Smooth muscle cell (in vitro differentiated cells): Measurements from ENCODE around the gene TLR10. TPM values are rescaled to one million over a fixed set of nuclear protein-coding genes. Genes with fewer than 3 reads are reported as not detected.
"Not testable (repeated sequence)": the region's sequence is repeated elsewhere in the genome, so short reads cannot be mapped to it uniquely, and the experiment has no call there.

Experiments
- DNase-seq: peaks from one replicate; lab custom pipeline; 2025; ENCODE audit not compliant: unreplicated experiment; lab: John Stamatoyannopoulos, UW
- H2AFZ ChIP-seq: fragments of 200-600 bp; sonication (generic); 2 replicates; pipeline ENCODE4 v1.6.0; 2016; ENCODE audit warnings: antibody characterized with exemption, low read depth, mild to moderate bottlenecking
- H3F3A ChIP-seq: fragments of 200-600 bp; sonication (generic); 2 replicates; pipeline ENCODE4 v1.6.0; 2017; ENCODE audit warnings: antibody characterized with exemption, low read depth
- H3K27ac ChIP-seq: fragments of 200-600 bp; sonication (generic); 2 replicates; pipeline ENCODE4 v1.5.1; 2016; ENCODE audit warnings: low read depth, mild to moderate bottlenecking
- H3K27me3 ChIP-seq: fragments of 200-600 bp; sonication (generic); 2 replicates; pipeline ENCODE4 v1.6.1; 2016; ENCODE audit warnings: low read depth, mild to moderate bottlenecking
- H3K36me3 ChIP-seq: fragments of 200-600 bp; sonication (generic); 2 replicates; pipeline ENCODE4 v1.5.1; 2016; ENCODE audit warnings: low read depth
- H3K4me1 ChIP-seq: fragments of 200-600 bp; sonication (generic); 2 replicates; pipeline ENCODE4 v1.5.1; 2016; ENCODE audit warnings: low read depth
- H3K4me2 ChIP-seq: fragments of 200-600 bp; sonication (generic); 2 replicates; pipeline ENCODE4 v1.6.0; 2016; ENCODE audit warnings: mild to moderate bottlenecking
- H3K4me3 ChIP-seq: fragments of 200-600 bp; sonication (generic); 2 replicates; pipeline ENCODE4 v1.5.1; 2016; ENCODE audit warnings: mild to moderate bottlenecking
- H3K79me2 ChIP-seq: fragments of 200-600 bp; sonication (generic); 2 replicates; pipeline ENCODE4 v1.6.0; 2016; ENCODE audit warnings: low read depth, mild to moderate bottlenecking
- H3K9ac ChIP-seq: fragments of 200-600 bp; sonication (generic); 2 replicates; pipeline ENCODE4 v1.6.0; 2016; ENCODE audit warnings: low read depth
- H3K9me3 ChIP-seq: fragments of 200-600 bp; sonication (generic); replicated peaks from 2 replicates; pipeline ENCODE4 v1.5.1; 2016; ENCODE audit warnings: low read depth
- H4K20me1 ChIP-seq: fragments of 200-600 bp; sonication (generic); 2 replicates; pipeline ENCODE4 v1.6.0; 2016; ENCODE audit warnings: low read depth
- CTCF ChIP-seq: fragments of 200-600 bp; sonication (generic); IDR thresholded peaks from 2 replicates; pipeline ENCODE4 v1.5.1; 2017; ENCODE audit warnings: borderline replicate concordance, mild to moderate bottlenecking, antibody characterized with exemption; ENCODE audit not compliant: insufficient read depth, poor library complexity, severe bottlenecking
- WGBS: methylation state at CpG from one replicate; pipeline ENCODE4 v1.1.7; 2016; ENCODE audit warnings: low lambda C conversion rate; 5-methylcytosine and 5-hydroxymethylcytosine counted together
- polyA plus RNA-seq: library from polyadenylated mRNA; unstranded; fragments of >200 nt; fragmentation: Nextera tagmentation; extraction: Ambion mirVana; gene quantifications from 2 replicates; pipeline ENCODE4 v1.2.1, GENCODE V29; 2016
- total RNA-seq: library from RNA; depleted of rRNA; stranded (reverse); fragments of >200 nt; gene quantifications from 2 replicates; pipeline ENCODE4 v1.2.3, GENCODE V29; 2014

Gene TLR10
- total and polyA plus RNA-seq, 2 experiments from 2014 or later: not detected

DNA sequence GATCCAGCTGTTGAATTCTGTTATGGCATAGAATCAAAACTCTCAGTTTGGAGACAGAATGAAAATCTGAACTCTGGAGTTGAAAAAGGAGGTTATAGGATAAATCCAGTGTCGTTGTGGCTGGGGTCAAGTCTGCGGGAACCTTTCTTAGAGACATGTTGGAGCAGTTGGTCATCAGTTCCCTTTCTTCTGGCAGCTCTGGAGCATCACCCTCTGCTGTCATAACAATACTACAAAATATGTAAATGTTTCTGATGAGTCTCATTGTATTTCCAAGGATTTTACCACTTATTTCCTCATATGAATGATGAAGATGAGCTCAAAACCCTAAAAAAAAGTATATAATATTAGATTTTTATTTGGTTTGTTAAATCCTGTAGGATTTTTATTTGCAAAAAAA is 7.5 kb downstream of the TLR10 start:
- no peak overlapping the region for H2AFZ ChIP-seq
- no peaks in the 10 kb centered on the region for H3K79me2 ChIP-seq
- H3K27ac ChIP-seq: no peak overlapping the region
- H3K36me3 ChIP-seq: no peaks in the 10 kb centered on the region
- H3K9ac ChIP-seq: no peak overlapping the region
- no peak for DNase-seq
- no peaks in the 10 kb centered on the region for H3K9me3 ChIP-seq
- H3K4me3 ChIP-seq: no peak overlapping the region
- 94% methylated on average over 2 of the region's 2 CpGs for WGBS
- no peaks in the 10 kb centered on the region for H4K20me1 ChIP-seq
- no peaks in the 10 kb centered on the region for H3F3A ChIP-seq
- no peak for TF ChIP-seq CTCF
- no peaks in the 10 kb centered on the region for H3K4me1 ChIP-seq
- H3K27me3 ChIP-seq: no peaks in the 10 kb centered on the region
- no peak overlapping the region for H3K4me2 ChIP-seq

GRCh38 chr4:38774181-38774955 is 8.4 kb downstream of the TLR10 start:
- DNase-seq: no peak

DNA sequence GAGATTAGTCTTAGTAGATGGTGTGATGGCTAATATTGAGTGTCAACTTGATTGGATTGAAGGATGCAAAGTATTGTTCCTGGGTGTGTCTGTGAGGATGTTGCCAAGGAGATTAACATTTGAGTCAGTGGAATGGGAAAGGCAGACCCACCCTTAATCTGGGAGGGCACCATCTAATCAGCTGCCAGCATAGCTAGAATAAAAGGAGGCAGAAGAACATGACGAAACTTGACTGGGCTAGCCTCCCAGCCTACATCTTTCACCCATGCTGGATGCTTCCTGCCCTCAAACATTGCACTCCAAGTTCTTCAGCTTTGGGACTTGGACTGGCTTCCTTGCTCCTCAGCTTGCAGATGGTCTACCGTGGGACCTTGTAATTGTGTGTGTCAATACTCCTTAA is 12.5 kb downstream of the TLR10 start:
- not testable (repeated sequence) for H3K27me3 ChIP-seq
- 94% methylated on average over 2 of the region's 2 CpGs for WGBS

More at GRCh38 chr4:38774181-38774955, 8.4 kb downstream of the TLR10 start:
- Histone ChIP-seq H3F3A (no peaks in the 10 kb centered on the region), H3K4me2 (no peak overlapping the region), H2AFZ (no peak overlapping the region), H3K27ac (no peak overlapping the region), H3K9ac (no peak overlapping the region), H3K79me2 (no peaks in the 10 kb centered on the region), H4K20me1 (no peaks in the 10 kb centered on the region), H3K27me3 (no peaks in the 10 kb centered on the region), H3K9me3 (no peaks in the 10 kb centered on the region), H3K36me3 (no peaks in the 10 kb centered on the region), H3K4me1 (no peaks in the 10 kb centered on the region), H3K4me3 (no peak overlapping the region)
- 81% methylated on average over 8 of the region's 8 CpGs for WGBS
- TF ChIP-seq CTCF: no peak

GRCh38 chr4:38769857-38770256 is 12.9 kb downstream of the TLR10 start:
- H3K27me3 ChIP-seq: no peaks in the 10 kb centered on the region
- no peaks in the 10 kb centered on the region for H3K79me2 ChIP-seq
- no peaks in the 10 kb centered on the region for H3K4me1 ChIP-seq
- no peak for TF ChIP-seq CTCF
- no peak overlapping the region for H3K4me2 ChIP-seq
- no peak overlapping the region for H3K4me3 ChIP-seq
- no peak overlapping the region for H3K9ac ChIP-seq
- H4K20me1 ChIP-seq: no peaks in the 10 kb centered on the region
- no peak overlapping the region for H3K27ac ChIP-seq
- no peaks in the 10 kb centered on the region for H3K9me3 ChIP-seq
- no peaks in the 10 kb centered on the region for H3F3A ChIP-seq
- no peak overlapping the region for H2AFZ ChIP-seq
- H3K36me3 ChIP-seq: no peaks in the 10 kb centered on the region
- no peak for DNase-seq
- WGBS: 95% methylated on average over 2 of the region's 2 CpGs

More for the DNA sequence above, 12.5 kb downstream of the TLR10 start:
- not testable (repeated sequence) for H3K4me3 ChIP-seq, DNase-seq, H3K79me2 ChIP-seq, H2AFZ ChIP-seq, H3K4me2 ChIP-seq, H3K36me3 ChIP-seq, H3K9me3 ChIP-seq, H3K27ac ChIP-seq, H3F3A ChIP-seq, H3K4me1 ChIP-seq, H3K9ac ChIP-seq, H4K20me1 ChIP-seq
